Esophagus squamous epithelium (tissue), 5 donors: ENCODE results near the gene PDZD4. TPM values are rescaled to one million over a fixed set of nuclear protein-coding genes. Genes with fewer than 3 reads are reported as not detected.

Experiments used
- DNase-seq: peaks from one replicate; lab custom pipeline; 2025; lab: John Stamatoyannopoulos, UW
- H3K27ac ChIP-seq, 4 donors: fragments of 200-600 bp; sonication (generic); one replicate each; pipeline ENCODE4 v1.5.1; 2016 to 2019; ENCODE audit warnings: mild to moderate bottlenecking in 1 of 4
- H3K27me3 ChIP-seq, 4 donors: fragments of 200-600 bp; sonication (generic); 1 replicate in 3 of 4; 2 replicates in 1 of 4; pipeline versions ENCODE4 v1.5.1 to v1.6.0; 2017 to 2021; ENCODE audit warnings: antibody characterized with exemption in 1 of 4
- H3K36me3 ChIP-seq, 3 donors: fragments of 200-600 bp; sonication (generic); one replicate each; pipeline ENCODE4 v1.5.1; 2016 to 2019
- H3K4me1 ChIP-seq, 3 donors: fragments of 200-600 bp; sonication (generic); one replicate each; pipeline ENCODE4 v1.5.1; 2017 to 2019
- H3K4me3 ChIP-seq, 4 donors: fragments of 200-600 bp; sonication (generic); 1 replicate in 3 of 4; 2 replicates in 1 of 4; pipeline ENCODE4 v1.5.1; 2016 to 2019; ENCODE audit warnings: mild to moderate bottlenecking in 2 of 4, moderate library complexity in 1 of 4
- H3K9me3 ChIP-seq, 3 donors: fragments of 200-600 bp; sonication (generic); one replicate each; pipeline ENCODE4 v1.5.1; 2016 to 2019
- CTCF ChIP-seq, 6 experiments: fragments of 450-650 bp in 4 of 6; fragments of 200-600 bp in 2 of 6; sonication (generic) in 2 of 6; IDR thresholded peaks; one replicate each; pipeline ENCODE4 v1.5.1; 2016 to 2019; ENCODE audit warnings: antibody characterized with exemption in 6 of 6, mild to moderate bottlenecking in 4 of 6, moderate library complexity in 4 of 6
- POLR2A ChIP-seq, 4 donors: fragments of 450-650 bp; IDR thresholded peaks; one replicate each; pipeline ENCODE4 v1.6.1; 2017; ENCODE audit warnings: antibody characterized with exemption in 4 of 4, mild to moderate bottlenecking in 4 of 4, moderate library complexity in 3 of 4
- WGBS, 2 donors: methylation state at CpG; one replicate each; pipeline ENCODE4 v1.1.5; 2018; 5-methylcytosine and 5-hydroxymethylcytosine counted together
- intact Hi-C: fragments of 100-400 bp; cut with DNase I; formaldehyde crosslinking; loops from one replicate; pipeline ENCODE4 v1.15.0; 2022
- total RNA-seq, 4 donors: library from RNA; depleted of rRNA; stranded (reverse); fragments of >200 nt; gene quantifications; one replicate each; pipeline ENCODE4 v1.1.0, GENCODE V29; 2016
- donor health status: DM: yes; HTN: yes; CAD: no.

PDZD4 gene
- total RNA-seq, 4 donors from 2014 or later: 0.97 to 3.4 (median 1.9) TPM

- no peak for TF ChIP-seq POLR2A (IDR thresholded peaks at IDR 0.05)
- no peak for TF ChIP-seq CTCF (IDR thresholded peaks at IDR 0.05)
- no peak for DNase-seq
- Histone ChIP-seq H3K9me3 (no peaks in the 10 kb centered on the region), H3K4me1 (peaks cover 0 to 34% (median 20%) of the 10 kb centered on the region in 3 donors), H3K27me3 (no peaks in the 10 kb centered on the region), H3K4me3 (no peak overlapping the region), H3K36me3 (peaks cover 0 to 5% (median 0%) of the 10 kb centered on the region in 3 donors), H3K27ac (no peak overlapping the region)
- no CpG with 5 or more reads among the region's 20 CpGs for WGBS, 2 donors
- intact Hi-C loops: loop anchor here (5.0 kb wide), 1 partner anchor 180 kb away; no protein-coding TSS in a partner anchor
Measured at GRCh38 chrX:153767674-153768055, 62.7 kb downstream of the PDZD4 start.

- H3K4me3 ChIP-seq: no peak overlapping the region
- 80 to 90% methylated on average over 5 to 20 of the region's 56 CpGs for WGBS, 2 donors
- peaks cover 0 to 5% (median 0%) of the 10 kb centered on the region in 3 donors for H3K36me3 ChIP-seq
- no peaks in the 10 kb centered on the region for H3K27me3 ChIP-seq
- intact Hi-C loops: loop anchor here (5.0 kb wide), 1 partner anchor 180 kb away; no protein-coding TSS in a partner anchor
- peaks cover 0 to 34% (median 20%) of the 10 kb centered on the region in 3 donors for H3K4me1 ChIP-seq
- H3K9me3 ChIP-seq: no peaks in the 10 kb centered on the region
- DNase-seq: no peak
- TF ChIP-seq POLR2A (IDR thresholded peaks at IDR 0.05): no peak
- no peak for TF ChIP-seq CTCF (IDR thresholded peaks at IDR 0.05)
- no peak overlapping the region for H3K27ac ChIP-seq
Measured at GRCh38 chrX:153766871-153767673, 63.3 kb downstream of the PDZD4 start.

- intact Hi-C loops: loop anchor here (5.0 kb wide), 1 partner anchor 181 kb away; no protein-coding TSS in a partner anchor
- Histone ChIP-seq H3K4me1 (peaks cover 0 to 34% (median 20%) of the 10 kb centered on the region in 3 donors), H3K4me3 (peak overlapping the region in 3 of 4 donors; percentile 5 to 60 (median 9)), H3K9me3 (no peaks in the 10 kb centered on the region), H3K36me3 (no peaks in the 10 kb centered on the region), H3K27me3 (no peaks in the 10 kb centered on the region), H3K27ac (peak overlapping the region; percentile 30 to 60 (median 47))
- DNase-seq: no peak
- TF ChIP-seq POLR2A (IDR thresholded peaks at IDR 0.05) (no peak), CTCF (IDR thresholded peaks at IDR 0.05) (no peak)
- 12 to 54% methylated on average over 17 to 18 of the region's 21 CpGs for WGBS, 2 donors
Measured at GRCh38 chrX:153766098-153766817, 64.1 kb downstream of the PDZD4 start.

DNA sequence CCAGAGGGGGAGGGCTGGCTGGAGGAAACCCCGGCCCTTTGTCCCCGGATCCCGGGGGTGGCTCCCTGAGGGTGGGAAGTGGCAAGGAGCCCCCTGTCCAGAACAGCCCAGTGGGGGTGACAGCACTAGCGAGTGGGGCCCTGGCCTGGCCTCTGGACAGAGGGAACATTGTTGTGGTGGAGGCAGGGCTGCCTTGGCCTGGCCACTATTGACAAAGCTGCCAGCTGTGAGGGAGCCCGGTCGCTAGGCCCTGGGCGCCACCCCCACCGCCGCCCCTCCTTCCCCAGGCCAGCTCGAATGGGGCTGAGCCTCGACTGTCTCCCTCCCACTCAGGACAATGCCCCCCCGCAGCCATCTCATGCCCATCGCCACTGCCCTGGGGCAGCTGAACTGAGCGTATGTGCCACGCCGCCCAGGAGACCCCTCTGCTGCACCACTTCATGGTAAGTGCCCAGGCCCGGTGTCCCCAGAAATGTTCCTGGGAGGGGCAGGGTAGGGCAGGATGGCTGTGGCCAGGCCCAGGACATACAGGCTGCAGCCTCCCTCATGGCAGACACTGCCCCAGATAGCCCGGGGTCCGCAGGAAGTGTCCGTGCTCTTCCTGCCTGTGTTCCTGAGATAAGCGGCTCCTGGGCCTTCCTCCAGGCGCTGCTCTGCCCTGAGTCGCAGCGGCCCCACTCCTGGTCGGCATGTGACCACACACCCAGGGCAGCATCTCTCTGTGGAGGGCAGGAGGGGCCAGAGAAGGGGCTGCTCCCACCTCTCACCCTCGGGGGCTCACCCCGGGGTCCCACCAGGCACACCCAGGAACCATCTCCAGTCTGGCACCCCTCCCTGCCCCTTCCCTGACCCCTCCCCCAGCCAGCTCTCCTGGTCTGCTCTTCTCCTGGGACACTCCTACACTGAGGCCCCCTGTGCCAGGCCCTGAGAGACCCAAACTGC lies 64.9 kb downstream of the PDZD4 start:
- 40 to 55% methylated on average over 1 to 2 of the region's 27 CpGs for WGBS, 2 donors
- Histone ChIP-seq H3K27me3 (no peaks in the 10 kb centered on the region), H3K27ac (peak overlapping the region; percentile 30 to 60 (median 47)), H3K4me3 (peak overlapping the region in 3 of 4 donors; percentile 5 to 60 (median 37)), H3K4me1 (peaks cover 0 to 34% (median 20%) of the 10 kb centered on the region in 3 donors), H3K36me3 (no peaks in the 10 kb centered on the region), H3K9me3 (no peaks in the 10 kb centered on the region)
- intact Hi-C loops: loop anchor here (5.0 kb wide), 1 partner anchor 182 kb away; no protein-coding TSS in a partner anchor
- TF ChIP-seq POLR2A (IDR thresholded peaks at IDR 0.05): no peak
- TF ChIP-seq CTCF (IDR thresholded peaks at IDR 0.05): no peak
- DNase-seq: no peak
